ENCODE data around the gene CELSR2. TPM values are rescaled to one million over a fixed set of nuclear protein-coding genes. Genes with fewer than 3 reads are reported as not detected.
A peak's percentile ranks its signal among the peaks of the same experiment; 100 is the strongest.
"Not testable (repeated sequence)": the region's sequence is repeated elsewhere in the genome, so short reads cannot be mapped to it uniquely, and the experiment has no call there.

Gene CELSR2
- total and polyA plus RNA-seq, 2 donors (not counting 1 experiment from before 2014, with no cell fraction given) = 0.57 to 2.7 TPM

- Histone ChIP-seq H3K4me3 (ENCODE audit: control extremely low read depth in 1 of 5, extremely low read depth in 1 of 5, insufficient read depth in 1 of 5, low read depth in 2 of 5, low read length in 4 of 5) (peak overlapping the region; percentile 68 to 93 (median 80)), H3K79me2 (ENCODE audit: control insufficient read depth, insufficient read depth, low read length) (no peaks in the 10 kb centered on the region), H3K4me1 (ENCODE audit: control insufficient read depth in 2 of 2, insufficient read depth in 2 of 2, low read length in 2 of 2) (peaks cover 12 to 19% of the 10 kb centered on the region in 2 donors), H3K36me3 (replicated peaks in 1 of 2; ENCODE audit: control extremely low read depth in 1 of 2, control insufficient read depth in 1 of 2, extremely low read depth in 1 of 2, insufficient read depth in 2 of 2, low read length in 1 of 2) (no peaks in the 10 kb centered on the region), H3K9ac (ENCODE audit: low read length) (peak overlapping the region; percentile 88), H3K4me2 (replicated peaks; ENCODE audit: low read depth, low read length, poor library complexity, severe bottlenecking) (peak overlapping the region; percentile 92), H2AFZ (ENCODE audit: insufficient read depth, low read depth, low read length, poor library complexity, severe bottlenecking) (peak overlapping the region; percentile 88), H3K27ac (ENCODE audit: low read length in 2 of 2) (peak overlapping the region in 1 of 2 donors; percentile 22), H4K20me1 (ENCODE audit: control insufficient read depth, insufficient read depth, low read length, poor library complexity, severe bottlenecking) (no peaks in the 10 kb centered on the region), H3K27me3 (replicated peaks in 1 of 4; ENCODE audit: control extremely low read depth in 1 of 4, control insufficient read depth in 3 of 4, insufficient read depth in 4 of 4, low read length in 3 of 4) (no peaks in the 10 kb centered on the region), H3K9me3 (ENCODE audit: control extremely low read depth in 1 of 3, control insufficient read depth in 2 of 3, insufficient read depth in 1 of 3, low read length in 2 of 3) (no peaks in the 10 kb centered on the region)
- TF ChIP-seq CTCF (IDR thresholded peaks at IDR 0.05) (no peak), EZH2 (IDR thresholded peaks at IDR 0.05; ENCODE audit: borderline replicate concordance, insufficient read depth, low read depth, low read length, poor library complexity, severe bottlenecking) (no peak)
- Mint-ChIP-seq H3K27ac (peak overlapping the region; percentile 88), H3K4me1 (peaks cover 16% of the 10 kb centered on the region), H3K9me3 (ENCODE audit: insufficient read depth) (no peaks in the 10 kb centered on the region), H3K27me3 (peaks cover 7% of the 10 kb centered on the region), H3K4me3 (peak overlapping the region; percentile 97)
- no peak for DNase-seq
- CTCF ChIA-PET = interaction anchor here (1.8 to 8.8 kb wide), 3 partner anchors 9 to 248 kb away, joined by 4 to 387 read pairs (median 14); partner anchors contain the start of gene SORT1
- POLR2A ChIA-PET = no interaction called here
- no peak for ATAC-seq (ENCODE audit: low read depth)
- intact Hi-C loops (cut with micrococcal nuclease) = loop anchor here (1.0 kb wide), 5 partner anchors 23 to 210 kb away; partner anchors contain the start of genes CYB561D1, MYBPHL and PSMA5
- 63% methylated on average over 8 of the region's 17 CpGs for WGBS (ENCODE audit: insufficient coverage)
Observed at GRCh38 chr1:109283748-109284600, 34.6 kb downstream of the CELSR2 start.

DNA sequence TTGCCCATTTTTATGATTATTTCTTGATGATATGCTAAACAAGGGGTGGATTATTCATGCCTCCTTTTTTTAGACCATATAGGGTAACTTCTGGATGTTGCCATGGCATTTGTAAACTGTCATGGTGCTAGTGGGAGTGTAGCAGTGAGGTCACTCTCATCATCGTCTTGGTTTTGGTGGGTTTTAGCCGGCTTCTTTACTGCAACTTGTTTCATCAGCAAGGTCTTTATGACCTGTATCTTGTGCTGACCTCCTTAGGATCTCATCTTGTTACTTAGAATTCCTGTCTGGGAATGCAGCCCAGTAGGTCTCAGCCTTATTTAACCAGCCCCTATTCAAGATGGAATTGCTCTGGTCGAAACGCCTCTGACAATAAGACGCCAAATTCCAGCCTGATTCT, 37.4 kb downstream of the CELSR2 start:
- H3K4me3 Mint-ChIP-seq; H3K27ac ChIP-seq (ENCODE audit: low read length in 2 of 2); ATAC-seq (ENCODE audit: low read depth); H3K4me2 ChIP-seq (replicated peaks; ENCODE audit: low read depth, low read length, poor library complexity, severe bottlenecking); H3K9me3 Mint-ChIP-seq (ENCODE audit: insufficient read depth); POLR2A ChIA-PET; H4K20me1 ChIP-seq (ENCODE audit: control insufficient read depth, insufficient read depth, low read length, poor library complexity, severe bottlenecking); CTCF ChIA-PET; H3K4me3 ChIP-seq (ENCODE audit: control extremely low read depth in 1 of 5, extremely low read depth in 1 of 5, insufficient read depth in 1 of 5, low read depth in 2 of 5, low read length in 4 of 5); H2AFZ ChIP-seq (ENCODE audit: insufficient read depth, low read depth, low read length, poor library complexity, severe bottlenecking); H3K27me3 ChIP-seq (replicated peaks in 1 of 4; ENCODE audit: control extremely low read depth in 1 of 4, control insufficient read depth in 3 of 4, insufficient read depth in 4 of 4, low read length in 3 of 4); H3K9ac ChIP-seq (ENCODE audit: low read length); H3K9me3 ChIP-seq (ENCODE audit: control extremely low read depth in 1 of 3, control insufficient read depth in 2 of 3, insufficient read depth in 1 of 3, low read length in 2 of 3); intact Hi-C loops (cut with micrococcal nuclease); H3K36me3 ChIP-seq (replicated peaks in 1 of 2; ENCODE audit: control extremely low read depth in 1 of 2, control insufficient read depth in 1 of 2, extremely low read depth in 1 of 2, insufficient read depth in 2 of 2, low read length in 1 of 2); DNase-seq; H3K27me3 Mint-ChIP-seq; H3K27ac Mint-ChIP-seq; H3K79me2 ChIP-seq (ENCODE audit: control insufficient read depth, insufficient read depth, low read length): not testable (repeated sequence)
- H3K4me1 Mint-ChIP-seq = peaks cover 19% of the 10 kb centered on the region
- H3K4me1 ChIP-seq (ENCODE audit: control insufficient read depth in 2 of 2, insufficient read depth in 2 of 2, low read length in 2 of 2) = peaks cover 12 to 24% of the 10 kb centered on the region in 2 donors
- 100% methylated on average over 2 of the region's 5 CpGs for WGBS (ENCODE audit: insufficient coverage)

Data from B cell (primary cell).